HG02571 (cell line): ENCODE data around the gene PCSK1N.

Experiments
- ATAC-seq: cut with Tn5 transposase; IDR thresholded peaks from one replicate; pipeline ENCODE4 v1.9.1; 2021; ENCODE audit warnings: mild to moderate bottlenecking, moderate library complexity; ENCODE audit not compliant: unreplicated experiment

The PCSK1N gene

DNA sequence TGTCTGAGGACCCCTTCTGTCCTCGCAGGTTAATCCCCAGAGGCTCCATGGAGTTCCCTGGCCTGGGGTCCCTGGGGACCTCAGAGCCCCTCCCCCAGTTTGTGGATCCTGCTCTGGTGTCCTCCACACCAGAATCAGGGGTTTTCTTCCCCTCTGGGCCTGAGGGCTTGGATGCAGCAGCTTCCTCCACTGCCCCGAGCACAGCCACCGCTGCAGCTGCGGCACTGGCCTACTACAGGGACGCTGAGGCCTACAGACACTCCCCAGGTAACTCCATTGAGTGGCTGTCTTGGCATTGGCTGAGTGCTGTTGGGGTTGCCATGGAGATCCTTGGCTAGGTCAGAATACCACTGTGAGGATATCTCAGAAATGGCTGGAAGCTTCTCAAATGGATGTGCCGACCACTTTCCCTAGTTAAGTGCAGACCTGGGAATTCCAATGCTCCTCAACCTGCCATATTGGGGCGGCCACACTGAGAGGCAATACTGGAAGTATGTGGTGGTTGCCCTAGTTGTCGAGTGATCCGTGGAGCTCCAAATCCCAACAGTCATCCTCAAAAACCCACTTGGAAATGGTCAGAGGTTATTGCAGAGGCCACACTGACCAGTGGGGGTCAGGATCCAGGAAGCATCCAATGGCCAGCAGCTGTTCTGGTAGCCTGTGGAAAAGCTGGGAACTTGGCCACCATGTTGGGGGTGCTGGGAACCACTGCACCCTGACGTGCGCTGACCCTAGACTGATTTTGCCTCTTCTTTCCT is 44.2 kb downstream of the PCSK1N start:
- ATAC-seq = no peak

DNA sequence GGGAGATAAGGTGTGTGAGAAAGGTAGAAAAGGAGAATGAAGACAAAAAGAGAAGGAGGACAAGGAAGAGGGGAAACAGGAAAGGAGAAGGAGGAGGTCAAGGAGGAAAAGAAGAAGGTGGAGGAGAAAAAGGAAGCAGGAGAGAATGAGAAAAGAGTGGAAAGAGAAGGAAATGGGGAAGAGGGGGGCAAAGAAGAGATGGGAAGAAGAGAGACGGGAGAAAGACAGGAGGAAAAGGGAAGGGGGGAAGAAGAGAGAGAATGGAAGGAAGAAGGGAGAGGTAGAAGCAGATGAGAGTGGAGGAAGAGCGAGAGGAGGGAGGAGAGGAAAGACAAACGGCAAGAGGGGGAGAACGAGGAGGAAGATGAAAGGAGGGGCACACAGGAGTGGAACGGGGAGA is 44.9 kb downstream of the PCSK1N start:
- no peak for ATAC-seq

DNA sequence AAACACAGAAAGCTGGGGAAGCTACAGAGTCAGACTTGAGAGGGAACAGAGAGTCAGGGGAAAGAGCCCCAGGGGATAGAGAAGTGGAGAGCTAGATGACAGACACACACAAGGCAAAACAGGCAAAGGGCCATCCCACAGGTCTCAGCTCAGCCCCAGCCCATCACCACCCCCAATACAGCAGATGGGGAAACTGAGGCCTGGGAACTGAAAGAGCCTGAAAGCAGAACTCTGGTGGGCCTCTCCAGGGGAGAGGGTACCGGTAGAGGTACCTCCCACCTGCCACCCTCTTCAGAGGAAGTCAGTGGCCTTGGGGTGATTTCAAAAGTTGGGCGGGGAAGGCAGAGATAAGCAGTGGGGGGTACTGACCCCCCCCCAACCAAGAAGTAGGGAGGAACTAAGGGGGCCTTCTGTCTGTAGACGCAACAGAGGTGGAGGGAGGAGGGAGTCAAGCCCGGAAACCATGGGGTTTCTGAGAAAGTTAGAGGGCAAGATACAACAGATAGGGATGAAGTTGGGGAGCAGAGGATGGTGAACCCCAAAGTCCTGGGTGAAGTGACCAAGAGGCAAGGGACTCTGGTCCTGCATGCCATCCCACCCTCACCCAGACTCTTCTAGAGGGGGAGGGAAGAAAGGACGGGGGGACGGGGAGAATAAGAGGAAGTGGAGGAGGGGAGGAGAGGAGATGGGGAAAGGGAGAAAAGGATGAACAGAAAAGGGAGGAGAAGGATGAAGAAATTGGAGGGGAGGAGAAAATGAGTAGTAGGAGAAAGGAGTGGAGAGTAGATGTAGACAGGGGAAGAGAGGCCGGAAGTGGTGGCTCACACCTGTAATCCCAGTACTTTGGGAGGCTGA is 45.8 kb downstream of the PCSK1N start:
- ATAC-seq = no peak

DNA sequence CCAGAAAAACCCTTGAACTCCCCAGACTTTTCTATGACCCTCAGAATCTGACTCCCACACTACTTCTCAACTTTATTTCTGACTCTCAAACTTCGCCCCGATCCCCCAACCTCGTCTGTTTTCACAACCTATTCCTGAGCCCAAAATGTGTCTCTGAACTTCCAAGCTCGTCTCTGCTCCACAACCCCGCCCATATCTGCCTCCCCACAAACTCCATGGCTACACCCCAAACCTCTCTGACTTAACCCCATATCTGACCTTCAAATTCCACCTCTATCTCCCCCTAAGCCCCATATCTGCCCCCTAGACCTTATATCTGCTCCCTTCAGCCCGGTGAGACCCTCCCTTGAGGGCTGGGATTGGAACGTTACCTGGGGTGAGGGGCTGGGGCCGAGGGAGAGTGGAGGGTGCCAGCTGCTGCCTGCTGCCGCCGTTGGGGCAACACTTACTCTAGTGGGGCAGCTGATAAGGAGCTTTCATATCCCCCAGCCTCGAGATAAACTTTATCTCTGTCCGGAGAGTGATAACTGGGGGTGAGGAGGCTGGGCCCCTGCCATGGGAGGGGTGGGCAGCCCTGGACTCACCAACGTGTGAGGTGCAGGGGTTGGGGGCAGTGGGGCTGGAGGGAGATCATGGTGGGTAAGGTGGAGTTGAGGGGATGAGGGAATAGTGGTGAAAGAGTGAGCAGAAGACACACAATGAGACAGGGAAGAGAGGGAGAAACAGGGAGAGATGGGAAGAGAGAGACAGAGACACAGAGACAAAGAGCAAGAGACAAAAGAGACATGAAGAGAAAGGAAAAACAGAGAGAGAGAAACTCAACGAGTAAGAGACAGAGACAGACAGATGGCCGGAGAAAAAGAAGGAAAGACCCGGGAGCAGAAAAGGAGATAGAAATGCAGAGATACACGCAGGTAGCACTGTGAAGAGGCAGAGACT is 47.6 kb downstream of the PCSK1N start:
- ATAC-seq = no peak

DNA sequence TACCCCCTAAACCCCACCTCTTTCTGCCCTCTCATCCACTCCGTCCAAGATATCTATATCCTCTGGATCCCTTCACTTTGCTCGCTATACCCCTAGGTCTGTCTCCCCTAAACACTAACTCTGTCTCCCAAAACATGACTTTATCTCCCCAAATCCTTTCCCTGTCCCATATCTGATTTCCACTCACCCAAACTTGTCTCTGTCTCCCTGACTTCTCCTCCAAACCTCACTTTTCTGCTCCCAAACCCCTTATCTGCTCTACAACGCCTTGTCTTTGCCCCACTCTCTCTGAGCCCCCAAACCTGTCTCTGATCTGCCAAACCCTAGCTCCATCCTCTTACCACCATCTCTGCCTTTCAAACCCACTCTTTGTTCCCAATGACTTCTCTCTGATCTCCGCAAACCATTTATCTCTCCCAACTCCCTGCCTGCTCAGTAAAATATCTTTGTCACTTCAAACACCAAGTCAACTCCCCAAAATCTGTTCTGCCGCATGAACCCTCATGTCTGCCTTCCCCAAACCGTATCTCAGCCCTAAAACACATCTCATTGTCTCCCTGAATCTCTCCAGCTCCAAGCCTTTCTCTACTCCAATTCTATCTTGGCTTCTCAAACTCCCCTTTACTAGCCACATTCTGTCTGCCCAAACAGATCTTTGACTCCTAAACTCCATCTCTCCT is 48.4 kb downstream of the PCSK1N start:
- no peak for ATAC-seq

DNA sequence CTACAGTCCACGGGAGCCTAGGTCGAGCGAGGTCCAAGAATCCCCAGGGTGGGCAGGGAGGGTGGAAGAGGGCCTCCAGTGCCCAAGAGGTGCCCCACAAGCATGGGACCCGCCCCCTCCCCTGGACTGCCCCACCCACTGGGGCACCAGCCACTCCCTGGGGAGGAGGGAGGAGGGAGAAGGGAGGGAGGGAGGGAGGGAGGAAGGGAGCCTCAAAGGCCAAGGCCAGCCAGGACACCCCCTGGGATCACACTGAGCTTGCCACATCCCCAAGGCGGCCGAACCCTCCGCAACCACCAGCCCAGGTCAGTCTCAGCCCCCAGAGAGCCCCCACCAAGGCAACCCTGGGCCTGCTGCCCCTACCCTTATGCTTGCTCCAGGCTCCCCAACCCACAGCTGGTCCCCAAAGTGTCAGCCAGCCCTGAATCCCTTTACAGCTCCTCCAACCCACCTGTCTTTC is 49.0 kb downstream of the PCSK1N start, which contains the start of gene GATA1:
TSS of gene GATA1 (plus strand) at position 250 of the 460 bp plus-strand sequence. CDS start 4,520 bp downstream, outside the sequence.
- ATAC-seq = no peak

DNA sequence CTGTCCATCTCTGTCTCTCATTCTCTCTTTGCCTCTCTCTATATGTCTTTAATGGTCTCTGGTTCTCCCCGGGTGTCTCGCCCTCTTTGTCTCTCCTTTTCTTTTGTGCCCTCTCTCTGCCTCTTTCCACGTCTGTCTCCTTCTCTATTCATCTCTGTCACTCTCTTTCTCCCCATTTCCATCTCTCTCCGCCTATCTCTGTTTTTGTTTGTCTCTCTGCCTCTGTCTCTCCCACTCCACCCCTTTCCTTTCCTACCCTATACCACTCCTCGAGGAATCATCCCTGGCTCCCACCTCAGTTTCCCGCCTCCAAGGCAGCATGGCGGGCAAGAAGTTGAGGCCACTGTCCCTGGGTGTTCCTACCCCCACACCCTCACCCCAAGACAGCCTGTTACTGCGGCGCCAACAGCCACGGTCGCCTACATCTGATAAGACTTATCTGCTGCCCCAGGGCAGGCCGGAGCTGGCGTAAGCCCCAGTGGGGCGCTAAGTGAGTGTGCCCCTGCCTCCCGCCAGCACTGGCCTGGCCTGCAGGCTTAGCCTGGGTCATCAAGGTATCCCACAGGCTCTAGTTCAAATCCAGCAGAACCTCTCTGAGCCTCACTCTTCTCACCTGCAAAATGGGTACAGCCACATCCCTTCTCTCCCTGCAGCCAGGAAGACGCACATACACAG is 49.7 kb downstream of the PCSK1N start:
- ATAC-seq = no peak

DNA sequence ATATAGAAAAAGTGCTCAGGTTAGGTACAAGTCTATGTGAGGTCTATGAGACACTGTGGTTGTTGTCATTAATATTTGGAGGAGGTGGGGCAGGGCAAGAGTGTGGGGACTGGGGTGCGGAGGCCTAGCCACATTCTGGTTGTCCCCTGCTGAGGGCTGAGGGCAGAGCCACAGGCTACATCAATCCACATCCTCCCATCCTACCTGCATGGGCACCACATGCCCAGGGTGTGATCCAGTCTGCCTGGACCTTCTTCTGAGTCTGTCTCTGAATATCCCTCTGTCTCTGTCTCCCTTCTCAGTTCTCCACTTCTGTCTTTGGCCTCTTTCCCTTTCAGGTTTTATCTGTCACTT is 50.2 kb downstream of the PCSK1N start:
- ATAC-seq = no peak

DNA sequence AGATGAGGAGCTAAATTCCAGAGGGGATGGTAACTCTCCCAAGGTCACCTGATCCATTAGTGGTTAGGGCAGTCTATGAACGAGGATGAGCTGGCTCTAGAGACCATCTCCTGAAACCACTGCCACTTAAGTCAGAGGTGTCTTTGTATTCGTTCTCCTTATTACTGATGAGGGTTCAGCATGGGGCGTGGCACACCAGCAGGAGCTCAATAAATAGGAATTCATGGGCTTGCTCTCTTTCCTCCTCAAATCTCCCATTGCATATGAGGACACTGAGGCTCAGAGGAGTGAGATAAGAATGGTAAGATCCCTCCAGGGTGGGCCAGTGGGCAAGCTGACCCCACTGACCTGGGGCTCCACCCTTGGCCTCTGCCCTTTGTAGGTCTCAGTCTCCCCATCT is 50.7 kb downstream of the PCSK1N start:
- no peak for ATAC-seq

DNA sequence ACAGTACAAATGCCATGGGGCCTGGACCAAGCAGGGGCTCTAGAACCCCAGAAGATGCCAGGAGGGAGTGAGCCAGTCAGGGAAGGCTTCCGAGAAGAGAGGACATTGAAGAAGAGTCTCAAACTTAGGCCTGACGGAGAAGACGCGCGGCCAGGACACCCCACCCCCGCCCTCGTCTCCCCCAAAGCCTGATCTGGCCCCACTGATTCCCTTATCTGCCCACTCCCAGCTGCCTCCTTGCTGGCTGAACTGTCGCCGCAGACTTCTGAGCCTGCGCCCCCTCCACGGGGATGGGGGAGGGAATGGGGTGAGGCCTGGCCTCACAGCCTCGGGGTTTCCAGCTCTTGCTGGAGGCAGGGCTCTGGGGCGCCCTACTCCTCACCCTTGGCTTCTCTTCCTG is 52.6 kb downstream of the PCSK1N start:
- no peak for ATAC-seq

DNA sequence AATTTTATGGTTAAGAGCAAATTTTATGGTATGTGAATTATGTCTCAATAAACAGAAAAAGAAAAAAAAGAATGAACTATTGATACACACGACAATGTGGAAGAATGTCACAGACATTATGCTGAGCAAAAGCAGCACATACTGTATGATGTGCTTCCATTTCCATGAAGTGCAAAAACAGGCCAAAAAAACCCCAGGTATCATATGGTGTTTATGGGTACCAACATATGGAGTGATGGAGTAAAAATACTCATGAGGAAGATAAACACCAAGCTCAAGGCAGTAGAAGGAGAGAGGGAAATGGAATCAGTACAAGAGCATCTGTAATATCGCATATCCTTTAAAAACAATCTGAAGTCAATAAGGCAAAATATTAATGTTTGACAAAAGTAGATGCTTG is 53.2 kb downstream of the PCSK1N start:
- ATAC-seq = no peak

DNA sequence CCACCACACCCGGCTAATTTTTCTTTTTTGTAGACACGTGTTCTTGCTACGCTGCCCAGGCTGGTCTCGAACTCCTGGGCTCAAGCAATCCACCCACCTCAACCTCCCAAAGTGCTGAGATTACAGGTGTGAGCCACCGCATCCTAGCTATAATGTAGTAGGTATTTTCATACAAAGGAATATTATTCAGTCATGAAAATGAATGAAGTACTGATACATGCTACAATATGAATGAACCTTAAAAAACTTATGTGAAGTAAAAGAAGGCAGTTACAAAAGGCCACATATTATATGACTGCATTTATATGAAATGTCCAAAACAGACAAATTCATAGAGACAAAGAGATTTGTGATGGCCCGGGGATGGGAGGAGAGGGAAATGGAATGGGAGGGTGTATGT is 53.7 kb downstream of the PCSK1N start:
- no peak for ATAC-seq
